ENCODE data around the gene CRAMP1.

DNA sequence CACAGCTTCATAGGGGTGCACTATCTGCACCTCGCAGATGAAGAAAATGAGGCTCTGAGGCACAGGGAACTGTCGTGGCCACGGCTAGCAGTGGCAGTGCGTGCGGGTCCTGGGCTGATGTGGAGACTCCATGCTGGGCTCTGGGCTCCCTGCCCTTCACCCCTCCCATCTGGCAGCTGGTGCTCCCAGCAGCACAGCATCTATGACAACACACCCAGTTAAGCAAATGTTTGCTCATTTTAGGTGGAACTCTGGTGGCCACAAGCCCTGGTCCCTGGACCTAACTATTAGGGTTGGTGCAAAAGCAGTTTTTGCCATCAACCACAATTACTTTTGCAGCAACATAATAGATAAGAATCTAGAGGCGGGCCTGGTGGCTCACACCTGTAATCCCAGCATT, 31.2 kb upstream of the CRAMP1 start:
- TF ChIP-seq, protein P1, sequence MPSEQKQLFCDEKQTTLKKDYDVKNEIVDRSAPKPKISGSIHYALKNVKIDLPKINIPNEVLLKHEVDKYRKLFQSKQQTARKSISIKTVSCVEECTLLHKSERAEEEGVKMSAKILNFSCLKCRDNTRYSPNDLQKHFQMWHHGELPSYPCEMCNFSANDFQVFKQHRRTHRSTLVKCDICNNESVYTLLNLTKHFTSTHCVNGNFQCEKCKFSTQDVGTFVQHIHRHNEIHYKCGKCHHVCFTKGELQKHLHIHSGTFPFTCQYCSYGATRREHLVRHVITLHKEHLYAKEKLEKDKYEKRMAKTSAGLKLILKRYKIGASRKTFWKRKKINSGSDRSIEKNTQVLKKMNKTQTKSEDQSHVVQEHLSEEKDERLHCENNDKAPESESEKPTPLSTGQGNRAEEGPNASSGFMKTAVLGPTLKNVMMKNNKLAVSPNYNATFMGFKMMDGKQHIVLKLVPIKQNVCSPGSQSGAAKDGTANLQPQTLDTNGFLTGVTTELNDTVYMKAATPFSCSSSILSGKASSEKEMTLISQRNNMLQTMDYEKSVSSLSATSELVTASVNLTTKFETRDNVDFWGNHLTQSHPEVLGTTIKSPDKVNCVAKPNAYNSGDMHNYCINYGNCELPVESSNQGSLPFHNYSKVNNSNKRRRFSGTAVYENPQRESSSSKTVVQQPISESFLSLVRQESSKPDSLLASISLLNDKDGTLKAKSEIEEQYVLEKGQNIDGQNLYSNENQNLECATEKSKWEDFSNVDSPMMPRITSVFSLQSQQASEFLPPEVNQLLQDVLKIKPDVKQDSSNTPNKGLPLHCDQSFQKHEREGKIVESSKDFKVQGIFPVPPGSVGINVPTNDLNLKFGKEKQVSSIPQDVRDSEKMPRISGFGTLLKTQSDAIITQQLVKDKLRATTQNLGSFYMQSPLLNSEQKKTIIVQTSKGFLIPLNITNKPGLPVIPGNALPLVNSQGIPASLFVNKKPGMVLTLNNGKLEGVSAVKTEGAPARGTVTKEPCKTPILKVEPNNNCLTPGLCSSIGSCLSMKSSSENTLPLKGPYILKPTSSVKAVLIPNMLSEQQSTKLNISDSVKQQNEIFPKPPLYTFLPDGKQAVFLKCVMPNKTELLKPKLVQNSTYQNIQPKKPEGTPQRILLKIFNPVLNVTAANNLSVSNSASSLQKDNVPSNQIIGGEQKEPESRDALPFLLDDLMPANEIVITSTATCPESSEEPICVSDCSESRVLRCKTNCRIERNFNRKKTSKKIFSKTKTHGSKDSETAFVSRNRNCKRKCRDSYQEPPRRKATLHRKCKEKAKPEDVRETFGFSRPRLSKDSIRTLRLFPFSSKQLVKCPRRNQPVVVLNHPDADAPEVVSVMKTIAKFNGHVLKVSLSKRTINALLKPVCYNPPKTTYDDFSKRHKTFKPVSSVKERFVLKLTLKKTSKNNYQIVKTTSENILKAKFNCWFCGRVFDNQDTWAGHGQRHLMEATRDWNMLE (tag by site-specific recombination; conservative IDR thresholded peaks at IDR 0.05; ENCODE audit: low read depth) = no peak
- TF ChIP-seq KLF9 (tag by site-specific recombination; IDR thresholded peaks at IDR 0.05; ENCODE audit: low read depth) (no peak), ZNF624 (tag by site-specific recombination; IDR thresholded peaks at IDR 0.05) (no peak), ZNF24 (tag by site-specific recombination; IDR thresholded peaks at IDR 0.05) (no peak), ZNF146 (tag by site-specific recombination; IDR thresholded peaks at IDR 0.05) (no peak), ZNF335 (tag by site-specific recombination; conservative IDR thresholded peaks at IDR 0.05) (no peak), ZNF138 (tag by site-specific recombination; IDR thresholded peaks at IDR 0.05; ENCODE audit: borderline replicate concordance) (no peak), ZNF677 (tag by site-specific recombination; IDR thresholded peaks at IDR 0.05) (no peak)
- TF ChIP-seq, protein P2, sequence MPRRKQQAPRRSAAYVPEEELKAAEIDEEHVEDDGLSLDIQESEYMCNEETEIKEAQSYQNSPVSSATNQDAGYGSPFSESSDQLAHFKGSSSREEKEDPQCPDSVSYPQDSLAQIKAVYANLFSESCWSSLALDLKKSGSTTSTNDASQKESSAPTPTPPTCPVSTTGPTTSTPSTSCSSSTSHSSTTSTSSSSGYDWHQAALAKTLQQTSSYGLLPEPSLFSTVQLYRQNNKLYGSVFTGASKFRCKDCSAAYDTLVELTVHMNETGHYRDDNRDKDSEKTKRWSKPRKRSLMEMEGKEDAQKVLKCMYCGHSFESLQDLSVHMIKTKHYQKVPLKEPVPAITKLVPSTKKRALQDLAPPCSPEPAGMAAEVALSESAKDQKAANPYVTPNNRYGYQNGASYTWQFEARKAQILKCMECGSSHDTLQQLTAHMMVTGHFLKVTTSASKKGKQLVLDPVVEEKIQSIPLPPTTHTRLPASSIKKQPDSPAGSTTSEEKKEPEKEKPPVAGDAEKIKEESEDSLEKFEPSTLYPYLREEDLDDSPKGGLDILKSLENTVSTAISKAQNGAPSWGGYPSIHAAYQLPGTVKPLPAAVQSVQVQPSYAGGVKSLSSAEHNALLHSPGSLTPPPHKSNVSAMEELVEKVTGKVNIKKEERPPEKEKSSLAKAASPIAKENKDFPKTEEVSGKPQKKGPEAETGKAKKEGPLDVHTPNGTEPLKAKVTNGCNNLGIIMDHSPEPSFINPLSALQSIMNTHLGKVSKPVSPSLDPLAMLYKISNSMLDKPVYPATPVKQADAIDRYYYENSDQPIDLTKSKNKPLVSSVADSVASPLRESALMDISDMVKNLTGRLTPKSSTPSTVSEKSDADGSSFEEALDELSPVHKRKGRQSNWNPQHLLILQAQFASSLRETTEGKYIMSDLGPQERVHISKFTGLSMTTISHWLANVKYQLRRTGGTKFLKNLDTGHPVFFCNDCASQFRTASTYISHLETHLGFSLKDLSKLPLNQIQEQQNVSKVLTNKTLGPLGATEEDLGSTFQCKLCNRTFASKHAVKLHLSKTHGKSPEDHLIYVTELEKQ (tag by site-specific recombination; IDR thresholded peaks at IDR 0.05; ENCODE audit: borderline replicate concordance) = no peak
- TF ChIP-seq, protein P3, sequence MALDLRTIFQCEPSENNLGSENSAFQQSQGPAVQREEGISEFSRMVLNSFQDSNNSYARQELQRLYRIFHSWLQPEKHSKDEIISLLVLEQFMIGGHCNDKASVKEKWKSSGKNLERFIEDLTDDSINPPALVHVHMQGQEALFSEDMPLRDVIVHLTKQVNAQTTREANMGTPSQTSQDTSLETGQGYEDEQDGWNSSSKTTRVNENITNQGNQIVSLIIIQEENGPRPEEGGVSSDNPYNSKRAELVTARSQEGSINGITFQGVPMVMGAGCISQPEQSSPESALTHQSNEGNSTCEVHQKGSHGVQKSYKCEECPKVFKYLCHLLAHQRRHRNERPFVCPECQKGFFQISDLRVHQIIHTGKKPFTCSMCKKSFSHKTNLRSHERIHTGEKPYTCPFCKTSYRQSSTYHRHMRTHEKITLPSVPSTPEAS (tag by site-specific recombination; IDR thresholded peaks at IDR 0.05) = no peak
- TF ChIP-seq, protein P4, sequence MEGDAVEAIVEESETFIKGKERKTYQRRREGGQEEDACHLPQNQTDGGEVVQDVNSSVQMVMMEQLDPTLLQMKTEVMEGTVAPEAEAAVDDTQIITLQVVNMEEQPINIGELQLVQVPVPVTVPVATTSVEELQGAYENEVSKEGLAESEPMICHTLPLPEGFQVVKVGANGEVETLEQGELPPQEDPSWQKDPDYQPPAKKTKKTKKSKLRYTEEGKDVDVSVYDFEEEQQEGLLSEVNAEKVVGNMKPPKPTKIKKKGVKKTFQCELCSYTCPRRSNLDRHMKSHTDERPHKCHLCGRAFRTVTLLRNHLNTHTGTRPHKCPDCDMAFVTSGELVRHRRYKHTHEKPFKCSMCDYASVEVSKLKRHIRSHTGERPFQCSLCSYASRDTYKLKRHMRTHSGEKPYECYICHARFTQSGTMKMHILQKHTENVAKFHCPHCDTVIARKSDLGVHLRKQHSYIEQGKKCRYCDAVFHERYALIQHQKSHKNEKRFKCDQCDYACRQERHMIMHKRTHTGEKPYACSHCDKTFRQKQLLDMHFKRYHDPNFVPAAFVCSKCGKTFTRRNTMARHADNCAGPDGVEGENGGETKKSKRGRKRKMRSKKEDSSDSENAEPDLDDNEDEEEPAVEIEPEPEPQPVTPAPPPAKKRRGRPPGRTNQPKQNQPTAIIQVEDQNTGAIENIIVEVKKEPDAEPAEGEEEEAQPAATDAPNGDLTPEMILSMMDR (tag by site-specific recombination; IDR thresholded peaks at IDR 0.05) = no peak
- TF ChIP-seq, protein P5, sequence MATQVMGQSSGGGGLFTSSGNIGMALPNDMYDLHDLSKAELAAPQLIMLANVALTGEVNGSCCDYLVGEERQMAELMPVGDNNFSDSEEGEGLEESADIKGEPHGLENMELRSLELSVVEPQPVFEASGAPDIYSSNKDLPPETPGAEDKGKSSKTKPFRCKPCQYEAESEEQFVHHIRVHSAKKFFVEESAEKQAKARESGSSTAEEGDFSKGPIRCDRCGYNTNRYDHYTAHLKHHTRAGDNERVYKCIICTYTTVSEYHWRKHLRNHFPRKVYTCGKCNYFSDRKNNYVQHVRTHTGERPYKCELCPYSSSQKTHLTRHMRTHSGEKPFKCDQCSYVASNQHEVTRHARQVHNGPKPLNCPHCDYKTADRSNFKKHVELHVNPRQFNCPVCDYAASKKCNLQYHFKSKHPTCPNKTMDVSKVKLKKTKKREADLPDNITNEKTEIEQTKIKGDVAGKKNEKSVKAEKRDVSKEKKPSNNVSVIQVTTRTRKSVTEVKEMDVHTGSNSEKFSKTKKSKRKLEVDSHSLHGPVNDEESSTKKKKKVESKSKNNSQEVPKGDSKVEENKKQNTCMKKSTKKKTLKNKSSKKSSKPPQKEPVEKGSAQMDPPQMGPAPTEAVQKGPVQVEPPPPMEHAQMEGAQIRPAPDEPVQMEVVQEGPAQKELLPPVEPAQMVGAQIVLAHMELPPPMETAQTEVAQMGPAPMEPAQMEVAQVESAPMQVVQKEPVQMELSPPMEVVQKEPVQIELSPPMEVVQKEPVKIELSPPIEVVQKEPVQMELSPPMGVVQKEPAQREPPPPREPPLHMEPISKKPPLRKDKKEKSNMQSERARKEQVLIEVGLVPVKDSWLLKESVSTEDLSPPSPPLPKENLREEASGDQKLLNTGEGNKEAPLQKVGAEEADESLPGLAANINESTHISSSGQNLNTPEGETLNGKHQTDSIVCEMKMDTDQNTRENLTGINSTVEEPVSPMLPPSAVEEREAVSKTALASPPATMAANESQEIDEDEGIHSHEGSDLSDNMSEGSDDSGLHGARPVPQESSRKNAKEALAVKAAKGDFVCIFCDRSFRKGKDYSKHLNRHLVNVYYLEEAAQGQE (tag by site-specific recombination; IDR thresholded peaks at IDR 0.05) = no peak
